ENCODE results near the gene ST6GALNAC5.
"Not testable (repeated sequence)": the region's sequence is repeated elsewhere in the genome, so short reads cannot be mapped to it uniquely, and the experiment has no call there.

ST6GALNAC5 gene

DNA sequence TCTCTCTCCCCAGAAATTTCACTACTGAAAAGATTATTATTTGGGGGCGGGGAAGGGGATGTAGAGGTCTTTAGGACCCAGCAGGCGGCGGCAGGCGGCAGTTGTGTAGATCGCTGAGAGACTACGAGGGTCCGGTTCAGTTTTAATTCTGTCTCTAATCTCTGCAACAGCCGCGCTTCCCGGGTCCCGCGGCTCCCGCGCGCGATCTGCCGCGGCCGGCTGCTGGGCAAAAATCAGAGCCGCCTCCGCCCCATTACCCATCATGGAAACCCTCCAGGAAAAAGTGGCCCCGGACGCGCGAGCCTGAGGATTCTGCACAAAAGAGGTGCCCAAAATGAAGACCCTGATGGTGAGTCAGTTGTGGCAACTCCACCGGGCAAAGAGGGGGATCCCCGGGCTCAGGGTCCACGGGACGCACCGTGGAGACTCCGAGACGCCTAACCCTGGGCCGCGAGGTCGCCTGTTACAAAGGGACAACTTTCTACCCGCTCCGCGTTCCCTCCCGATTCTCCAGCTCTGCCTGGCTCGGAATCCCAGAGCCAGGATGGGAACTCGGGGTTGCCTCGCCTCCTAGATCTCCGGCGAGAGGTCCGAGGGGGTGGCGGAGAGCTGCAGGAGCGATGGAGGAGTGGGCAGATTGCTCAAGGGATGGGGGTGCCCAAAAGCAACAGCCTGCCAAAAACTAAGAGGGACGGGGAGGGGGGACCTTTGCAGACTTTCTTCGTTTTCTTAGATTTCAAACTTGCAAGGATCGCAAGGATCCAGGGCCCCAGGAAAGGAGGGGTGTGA lies at the start of gene ST6GALNAC5:
Gene ST6GALNAC5 (plus strand): TSS at position 139 of the 789 bp plus-strand sequence.
- no peak for DNase-seq (ENCODE audit: low read depth)

DNA sequence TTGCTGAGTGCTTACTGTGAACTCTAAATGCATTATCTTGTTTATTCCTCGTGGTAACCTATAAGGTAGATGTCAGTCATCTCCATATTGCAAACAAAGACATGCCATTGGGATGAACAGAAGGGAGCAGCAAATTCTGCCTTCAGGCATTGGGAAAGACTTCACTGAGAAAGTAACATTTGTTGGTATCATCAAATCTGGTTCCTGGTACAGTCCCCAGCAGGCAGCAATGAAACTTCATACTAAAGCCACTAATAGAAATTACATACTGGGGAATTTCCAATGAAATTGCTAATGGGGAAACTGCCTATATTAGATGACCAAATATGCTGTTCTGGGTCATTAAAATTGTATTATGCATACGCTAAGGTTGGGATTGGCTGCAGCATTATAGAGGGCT lies 47.3 kb upstream of the ST6GALNAC5 start:
- no peak for DNase-seq (ENCODE audit: low read depth)

DNA sequence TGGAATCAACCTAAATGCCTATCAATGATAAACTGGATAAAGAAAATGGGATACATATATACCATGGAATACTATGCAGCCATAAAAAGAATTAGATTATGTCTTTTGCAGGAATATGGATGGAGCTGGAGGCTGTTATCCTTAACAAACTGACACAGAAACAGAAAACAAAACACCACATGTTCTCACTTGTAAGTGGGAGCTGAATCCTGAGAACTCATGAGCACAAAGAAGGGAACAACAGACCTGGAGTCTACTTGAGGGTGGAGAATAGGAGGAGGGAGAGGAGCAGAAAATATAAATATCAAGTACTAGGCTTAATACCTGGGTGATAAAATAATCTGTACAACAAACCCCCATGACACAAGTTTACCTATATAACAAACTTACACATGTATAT lies 44.3 kb upstream of the ST6GALNAC5 start:
- not testable (repeated sequence) for DNase-seq (ENCODE audit: low read depth)

- no peak for DNase-seq (ENCODE audit: low read depth)
Measured at GRCh38 chr1:76824106-76824505, 43.2 kb upstream of the ST6GALNAC5 start.

GRCh38 chr1:76826072-76826845 lies 41.0 kb upstream of the ST6GALNAC5 start:
- no peak for DNase-seq (ENCODE audit: low read depth)

GRCh38 chr1:76827066-76827465 lies 40.2 kb upstream of the ST6GALNAC5 start:
- DNase-seq (ENCODE audit: low read depth), result no peak

GRCh38 chr1:76830373-76830772 lies 36.9 kb upstream of the ST6GALNAC5 start:
- no peak for DNase-seq (ENCODE audit: low read depth)

DNA sequence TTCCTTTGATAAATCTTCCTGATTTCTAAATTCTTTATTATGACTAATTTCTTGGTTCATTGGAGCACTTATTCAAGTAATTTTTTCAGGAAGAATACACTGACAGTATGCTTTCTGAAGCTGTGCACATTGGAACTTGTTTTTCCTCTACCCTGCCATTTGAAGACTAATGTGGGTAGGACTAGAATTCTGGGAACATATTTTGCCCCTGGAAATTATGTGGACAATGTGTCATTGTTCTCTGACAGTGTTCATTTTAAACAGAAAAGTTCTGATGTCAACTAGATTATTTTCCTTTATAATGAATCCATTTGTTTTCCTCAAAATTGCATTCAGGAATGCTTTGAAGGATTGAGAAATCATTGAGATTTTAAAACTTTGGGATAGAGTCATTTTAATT lies 34.8 kb upstream of the ST6GALNAC5 start:
- DNase-seq (ENCODE audit: low read depth), result no peak

GRCh38 chr1:76833151-76833550 lies 34.1 kb upstream of the ST6GALNAC5 start:
- DNase-seq (ENCODE audit: low read depth), result no peak

DNA sequence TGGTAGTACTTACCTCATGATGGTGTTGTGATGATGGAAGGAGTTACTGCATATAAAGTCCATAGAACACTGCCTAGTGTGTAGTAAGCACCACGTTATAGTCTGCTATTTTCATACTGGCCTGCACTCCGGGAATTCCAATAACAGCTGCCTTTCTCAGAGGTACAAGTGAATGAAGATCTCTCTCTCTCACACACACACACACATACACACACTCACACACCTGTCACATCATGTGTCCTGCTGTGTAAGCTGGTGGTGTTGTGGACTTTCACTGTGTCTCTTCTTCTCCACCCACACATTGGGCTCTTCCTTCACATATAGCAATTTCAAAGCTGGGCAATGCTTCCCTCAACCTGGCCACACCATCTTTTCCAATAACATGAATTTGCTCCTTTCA lies 33.4 kb upstream of the ST6GALNAC5 start:
- no peak for DNase-seq (ENCODE audit: low read depth)

DNA sequence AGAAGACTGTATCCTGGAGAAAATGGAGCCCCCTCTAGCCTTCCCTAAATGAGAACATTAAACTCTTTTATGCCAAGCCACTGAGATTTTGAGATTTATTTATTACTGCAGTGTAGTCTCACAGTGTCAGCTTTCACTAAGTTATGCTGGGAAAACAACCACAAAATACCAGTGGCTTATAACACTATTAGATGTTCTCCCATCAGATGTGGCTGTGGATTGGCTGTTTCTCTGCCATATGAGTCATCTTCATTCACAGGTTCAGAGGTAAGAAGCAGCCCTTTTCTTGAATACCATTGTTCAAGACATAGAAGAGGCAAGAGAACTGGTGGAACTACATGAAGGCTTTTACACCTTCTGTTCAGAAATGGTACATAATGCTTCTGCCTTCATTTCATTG lies 32.1 kb upstream of the ST6GALNAC5 start:
- no peak for DNase-seq (ENCODE audit: low read depth)

- DNase-seq (ENCODE audit: low read depth), result no peak
Measured at GRCh38 chr1:76840278-76840677, 27.0 kb upstream of the ST6GALNAC5 start.

- DNase-seq (ENCODE audit: low read depth), result no peak
Measured at GRCh38 chr1:76841460-76841859, 25.8 kb upstream of the ST6GALNAC5 start.

DNA sequence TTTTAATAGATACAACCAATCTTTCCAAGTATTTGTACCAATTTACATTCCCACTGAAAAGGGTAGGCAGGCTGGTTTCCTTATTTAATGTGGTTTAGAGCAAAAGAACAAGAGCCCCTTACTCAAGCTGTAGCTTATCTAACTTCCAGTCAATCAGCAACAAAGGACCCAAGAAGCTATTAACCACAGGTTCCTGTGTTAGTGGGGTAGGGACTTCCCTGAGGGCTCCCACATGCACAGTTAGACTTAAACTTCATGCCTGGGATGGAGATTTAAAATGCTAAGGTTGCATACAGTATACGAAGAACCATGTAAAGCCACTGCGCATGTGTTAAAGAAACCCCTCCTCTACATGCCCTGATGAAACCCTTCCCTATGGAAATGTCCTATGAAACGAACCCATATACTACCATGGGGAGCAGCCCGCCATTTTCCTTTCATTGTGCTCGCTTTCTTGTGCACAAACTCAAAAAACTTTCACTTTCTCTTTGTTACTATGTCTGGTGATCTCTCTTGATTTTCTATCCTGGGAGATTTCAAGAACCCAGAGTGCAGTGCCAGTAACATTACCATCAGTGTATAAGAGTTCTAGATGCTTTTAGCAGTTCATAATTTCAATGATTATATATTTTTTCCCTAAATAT lies 23.3 kb upstream of the ST6GALNAC5 start:
- DNase-seq (ENCODE audit: low read depth), result no peak

DNA sequence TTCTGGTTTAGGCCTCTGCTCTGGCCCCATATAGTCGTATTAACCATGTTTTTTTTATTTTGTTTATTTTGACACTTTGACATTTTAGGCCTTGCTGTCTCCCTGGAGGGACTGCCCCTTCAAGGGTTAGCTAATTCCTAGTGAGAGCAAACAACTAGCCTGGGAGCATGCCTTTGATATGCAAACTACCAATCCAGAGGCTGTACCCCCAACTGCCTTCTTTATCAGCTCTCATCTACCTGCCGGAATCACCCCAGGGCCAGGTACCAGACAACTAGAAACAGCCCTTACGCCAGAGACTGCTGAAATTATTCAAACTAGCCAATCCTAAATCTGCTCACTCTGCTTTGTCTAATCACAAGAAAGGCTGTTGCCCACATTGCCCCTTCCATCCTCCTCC lies 13.0 kb upstream of the ST6GALNAC5 start:
- no peak for DNase-seq (ENCODE audit: low read depth)

DNA sequence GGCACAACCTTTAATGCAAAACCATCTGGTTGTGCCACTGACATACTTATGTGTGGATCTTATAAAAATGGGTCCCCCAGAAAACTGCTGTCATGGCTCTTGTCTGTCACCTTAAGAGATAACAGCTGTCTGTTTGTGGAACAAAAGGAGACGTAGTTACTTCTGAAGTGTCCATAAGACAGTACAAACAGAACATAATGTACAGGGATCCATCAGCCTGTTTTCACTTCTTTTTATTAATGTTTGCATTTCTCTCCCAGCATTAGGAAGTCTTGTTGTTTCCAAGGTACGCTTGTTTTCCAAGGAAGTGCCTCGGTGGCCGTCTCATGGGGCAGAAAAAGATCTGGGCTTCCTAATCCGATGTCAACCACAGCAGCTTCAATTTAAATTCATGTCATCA lies 11.2 kb upstream of the ST6GALNAC5 start:
- DNase-seq (ENCODE audit: low read depth), result no peak

- DNase-seq (ENCODE audit: low read depth), result no peak
Measured at GRCh38 chr1:76857138-76857537, 10.1 kb upstream of the ST6GALNAC5 start.

DNA sequence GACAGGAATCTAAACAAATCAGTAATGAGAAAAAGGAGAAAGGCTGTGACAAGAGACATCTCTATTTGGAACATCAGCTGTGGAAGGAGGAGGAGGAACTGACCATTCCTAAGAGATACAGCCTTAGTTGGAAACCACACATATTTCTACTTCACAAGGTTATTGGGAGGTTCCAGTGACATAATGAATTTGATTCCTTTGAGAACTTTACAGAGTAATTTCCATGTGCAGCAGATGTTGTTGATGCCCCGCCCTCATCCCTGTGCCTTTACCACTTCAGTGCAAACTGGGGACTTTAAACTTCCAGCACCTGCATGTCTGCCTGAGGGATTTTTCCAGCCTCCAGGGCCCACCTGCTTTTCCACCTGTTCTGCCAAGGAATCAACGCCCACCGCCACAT lies 9.3 kb upstream of the ST6GALNAC5 start:
- no peak for DNase-seq (ENCODE audit: low read depth)

DNA sequence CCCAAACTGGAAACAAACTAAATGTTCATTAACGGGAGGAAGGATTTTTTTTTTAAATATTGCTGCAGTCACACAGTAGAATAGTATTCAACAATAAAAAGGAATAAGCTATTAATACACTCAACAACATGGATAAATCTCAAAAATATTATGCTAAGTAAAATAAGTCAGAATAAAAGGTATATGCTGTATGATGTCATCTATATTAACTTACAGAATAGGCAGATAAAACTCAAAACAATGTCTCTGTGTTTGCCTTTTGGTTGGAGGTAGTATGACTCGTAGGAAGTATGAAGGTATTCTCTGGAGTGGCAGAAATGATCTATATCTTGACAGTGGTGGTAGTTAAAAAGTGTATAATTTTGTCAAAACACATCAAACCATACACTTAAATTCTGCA lies 6.1 kb upstream of the ST6GALNAC5 start:
- DNase-seq (ENCODE audit: low read depth), result no peak

GRCh38 chr1:76862447-76862846 lies 4.8 kb upstream of the ST6GALNAC5 start:
- DNase-seq (ENCODE audit: low read depth), result no peak

GRCh38 chr1:76864383-76864782 lies 2.9 kb upstream of the ST6GALNAC5 start:
- no peak for DNase-seq (ENCODE audit: low read depth)

DNA sequence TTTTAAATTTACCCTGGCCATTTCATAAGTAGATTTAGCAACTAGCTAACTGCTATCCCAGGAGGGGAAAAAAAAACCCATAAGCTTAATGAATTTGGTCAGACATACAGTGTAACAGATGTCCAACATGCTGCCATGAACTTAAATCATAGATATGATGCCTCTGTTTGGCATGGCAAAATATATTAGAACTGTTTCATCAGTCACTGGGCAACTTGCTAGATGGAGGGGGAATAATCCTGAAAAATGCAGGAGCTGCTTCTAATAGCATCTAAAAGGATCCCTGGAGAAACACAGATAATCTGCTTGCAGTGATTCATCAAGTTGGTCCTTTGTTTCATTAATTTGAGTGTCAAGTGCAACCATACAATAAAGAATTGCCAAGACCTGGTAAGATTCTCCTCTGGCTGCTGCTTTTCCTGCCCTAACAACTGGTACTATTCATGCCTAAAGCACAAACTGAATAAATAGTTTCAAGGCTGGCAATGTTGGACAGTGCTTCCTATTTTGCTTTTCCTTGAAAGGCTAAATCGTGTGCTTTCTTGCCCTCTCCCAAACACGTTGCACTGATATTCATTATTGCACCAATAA lies 1.5 kb upstream of the ST6GALNAC5 start:
- DNase-seq (ENCODE audit: low read depth), result no peak

- no peak for DNase-seq (ENCODE audit: low read depth)
Measured at GRCh38 chr1:76866566-76866965, 714 bp upstream of the ST6GALNAC5 start.
